ENCODE results near the gene RABEP2.
"Not testable (repeated sequence)": the region's sequence is repeated elsewhere in the genome, so short reads cannot be mapped to it uniquely, and the experiment has no call there.

The RABEP2 gene

GRCh38 chr16:28932339-28933141 is 7.5 kb upstream of the RABEP2 start:
- DNase-seq (ENCODE audit: low spot score), result no peak

- no peak for DNase-seq (ENCODE audit: low spot score)
Measured at GRCh38 chr16:28931801-28932225, 6.8 kb upstream of the RABEP2 start, which contains the start of gene CD19. Gene CD19, plus strand, starts transcription at chr16:28931971. Its CDS starts 30 bp downstream, at chr16:28932001.

GRCh38 chr16:28930652-28931051 is 5.6 kb upstream of the RABEP2 start:
- DNase-seq (ENCODE audit: low spot score), result no peak

- no peak for DNase-seq (ENCODE audit: low spot score)
Measured at GRCh38 chr16:28930203-28930602, 5.2 kb upstream of the RABEP2 start.

- no peak for DNase-seq (ENCODE audit: low spot score)
Measured at GRCh38 chr16:28927815-28928214, 2.8 kb upstream of the RABEP2 start.

GRCh38 chr16:28926284-28926683 is 1.2 kb upstream of the RABEP2 start:
- not testable (repeated sequence) for DNase-seq (ENCODE audit: low spot score)

- DNase-seq (ENCODE audit: low spot score), result peak; percentile 64
Measured at GRCh38 chr16:28925386-28926228, 569 bp upstream of the RABEP2 start.

- DNase-seq (ENCODE audit: low spot score), result no peak
Measured at GRCh38 chr16:28924399-28924761, 658 bp downstream of the RABEP2 start.

- DNase-seq (ENCODE audit: low spot score), result no peak
Measured at GRCh38 chr16:28923652-28924398, 1.2 kb downstream of the RABEP2 start.

GRCh38 chr16:28923231-28923587 is 1.8 kb downstream of the RABEP2 start:
- no peak for DNase-seq (ENCODE audit: low spot score)

GRCh38 chr16:28918698-28919097 is 6.3 kb downstream of the RABEP2 start:
- no peak for DNase-seq (ENCODE audit: low spot score)

- DNase-seq (ENCODE audit: low spot score), result no peak
Measured at GRCh38 chr16:28917095-28917494, 7.9 kb downstream of the RABEP2 start.

- no peak for DNase-seq (ENCODE audit: low spot score)
Measured at GRCh38 chr16:28915181-28915580, 9.9 kb downstream of the RABEP2 start.

GRCh38 chr16:28913946-28914724 is 10.9 kb downstream of the RABEP2 start:
- DNase-seq (ENCODE audit: low spot score), result no peak

GRCh38 chr16:28912558-28912957 is 12.5 kb downstream of the RABEP2 start:
- DNase-seq (ENCODE audit: low spot score), result no peak

GRCh38 chr16:28910086-28911031 is 14.7 kb downstream of the RABEP2 start:
- no peak for DNase-seq (ENCODE audit: low spot score)

GRCh38 chr16:28905800-28906372 is 19.2 kb downstream of the RABEP2 start:
- no peak for DNase-seq (ENCODE audit: low spot score)

- no peak for DNase-seq (ENCODE audit: low spot score)
Measured at GRCh38 chr16:28905229-28905754, 19.7 kb downstream of the RABEP2 start.

GRCh38 chr16:28904828-28905227 is 20.2 kb downstream of the RABEP2 start:
- DNase-seq (ENCODE audit: low spot score), result no peak

GRCh38 chr16:28904363-28904762 is 20.7 kb downstream of the RABEP2 start:
- no peak for DNase-seq (ENCODE audit: low spot score)
